Activated naive CD4-positive, alpha-beta T cell treated with Interleukin-2 at 50 U/mL for 16 hours (primary cell): ENCODE data around the gene PDCD7.

ENCODE experiments used
- DNase-seq: peaks from one replicate; pipeline ENCODE4 v3.0.0-alpha.2; 2020

PDCD7 gene

DNA sequence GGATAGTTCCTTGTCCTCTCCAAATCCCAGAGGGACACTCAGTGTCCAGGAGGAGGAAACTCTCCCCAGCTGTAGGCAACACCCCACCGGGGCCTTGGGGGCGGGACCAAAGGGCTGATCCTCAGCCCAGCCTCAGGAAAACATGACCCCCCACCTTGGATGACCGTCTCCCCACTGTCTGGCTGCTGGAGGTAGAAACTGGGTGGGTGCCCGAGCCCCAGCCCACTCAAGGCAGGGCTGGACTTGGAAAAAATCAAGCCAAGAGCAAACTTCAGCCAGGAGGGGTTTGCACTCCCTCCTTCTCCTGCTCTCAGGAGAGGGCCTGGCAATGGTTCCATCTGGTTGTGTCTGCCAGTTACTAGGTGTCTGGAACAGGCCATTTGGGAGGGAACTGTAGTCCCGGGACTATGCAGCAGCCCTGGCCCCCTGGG lies 62.2 kb downstream of the PDCD7 start:
- no peak for DNase-seq

DNA sequence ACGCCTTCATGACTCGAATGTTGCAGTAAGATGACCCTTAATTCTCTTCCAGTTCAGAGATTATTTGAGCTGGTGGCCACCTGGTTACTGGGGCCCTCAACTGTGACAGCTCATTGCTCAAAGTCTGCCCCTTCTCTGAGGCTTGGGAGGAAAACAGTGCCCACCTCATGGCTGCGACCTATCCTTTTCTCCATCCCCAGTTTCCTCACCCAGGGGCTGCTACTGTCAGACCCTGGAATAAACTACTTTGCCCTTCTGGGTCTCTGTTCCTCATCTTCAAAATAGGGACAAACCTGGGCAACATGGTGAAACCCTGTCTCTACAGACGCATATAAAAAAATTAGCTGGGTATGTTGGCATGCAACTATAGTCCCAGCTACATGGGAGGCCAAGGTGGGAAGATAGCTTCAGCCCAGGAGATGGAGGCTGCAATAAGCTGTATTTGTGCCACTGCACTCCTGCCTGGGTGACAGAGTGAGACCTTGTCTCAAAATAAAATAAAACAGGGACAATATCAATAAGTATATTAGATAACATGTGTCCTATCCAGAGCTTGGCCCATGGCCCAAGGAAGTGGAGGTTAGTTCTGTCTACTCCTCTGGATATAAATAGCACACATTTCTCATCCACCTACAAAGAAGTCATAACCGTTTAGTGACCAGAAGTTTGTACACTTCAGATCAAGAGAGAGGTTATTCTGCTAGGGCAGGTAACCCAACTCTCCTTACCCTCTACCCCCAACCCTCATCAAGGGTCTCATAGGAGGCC lies 63.6 kb downstream of the PDCD7 start:
- no peak for DNase-seq

DNA sequence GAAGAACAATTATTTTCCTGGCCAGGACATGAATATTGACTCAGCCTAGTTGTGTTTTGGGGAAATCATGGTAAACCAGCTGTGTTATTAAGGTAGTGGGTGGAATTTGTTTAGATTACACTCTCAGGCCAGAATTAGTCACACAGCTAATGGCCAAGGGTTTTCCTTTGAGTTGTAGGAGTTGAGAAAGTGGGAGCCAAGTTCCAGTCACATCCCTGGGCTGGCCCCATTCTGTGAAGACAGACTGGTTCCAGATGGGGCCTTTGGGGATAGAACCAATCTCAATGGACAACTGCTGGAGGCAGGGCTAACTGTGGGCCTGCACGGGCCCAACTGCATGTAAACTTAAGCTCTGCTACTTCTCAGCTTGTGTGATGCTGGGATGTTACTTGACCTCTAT lies 64.4 kb downstream of the PDCD7 start:
- no peak for DNase-seq

DNA sequence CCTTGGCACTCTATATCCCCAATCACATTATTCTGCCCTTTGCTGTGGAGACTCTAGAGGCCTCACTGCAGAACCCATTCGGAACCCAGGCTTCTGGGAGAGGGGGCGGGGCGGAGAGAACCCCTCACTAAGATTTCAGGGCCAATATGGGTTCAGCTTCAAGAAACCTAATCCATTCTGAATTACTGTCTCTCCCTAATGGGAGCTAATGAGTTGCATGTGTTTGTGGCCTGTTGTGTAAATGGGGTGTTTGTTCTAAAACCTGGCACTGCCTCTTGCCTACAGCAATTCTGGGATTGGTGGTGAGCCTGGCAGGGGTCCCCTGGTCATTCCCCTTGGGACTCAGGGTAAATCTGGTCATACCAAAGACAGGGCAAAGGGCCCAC lies 65.2 kb downstream of the PDCD7 start:
- DNase-seq, result no peak

DNA sequence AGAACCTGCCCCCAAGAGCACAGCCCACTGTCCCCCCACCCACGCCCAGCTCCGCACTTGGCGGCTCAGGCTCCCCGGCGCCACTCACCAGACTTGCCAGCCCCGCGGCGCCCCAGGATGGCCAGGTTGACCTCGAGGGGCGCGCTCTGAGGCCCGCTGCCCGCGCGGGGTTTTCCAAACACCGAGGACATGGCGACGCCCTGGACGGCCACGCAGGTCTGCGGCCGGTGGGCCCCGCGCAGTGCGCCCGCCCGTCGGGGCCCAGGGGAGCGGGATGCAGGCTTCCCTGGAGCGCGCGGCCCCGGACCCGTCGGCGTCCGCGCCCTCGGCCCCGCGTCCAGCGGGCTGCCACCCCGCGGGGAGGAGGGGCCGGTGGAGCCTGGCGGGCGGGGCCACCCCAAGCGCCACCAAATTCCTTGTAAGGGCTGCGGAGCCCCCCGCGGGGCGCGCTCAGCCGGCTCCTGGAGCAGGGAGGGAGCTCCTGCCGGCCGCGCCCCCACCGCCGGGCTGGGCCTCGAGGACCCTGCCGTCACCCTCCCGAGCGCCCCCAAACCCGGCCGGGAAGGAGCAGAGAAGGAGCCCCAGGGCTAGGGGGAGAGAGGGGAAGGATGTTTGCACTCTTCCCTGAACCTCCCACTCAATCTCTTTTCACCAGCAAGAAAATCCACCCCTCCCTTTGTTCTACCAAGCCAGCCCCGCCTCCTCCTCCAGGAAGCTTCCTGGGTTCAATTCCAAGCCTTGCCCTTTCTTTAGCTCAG lies 65.8 kb downstream of the PDCD7 start, which contains the start of gene RASL12:
TSS of gene RASL12 (minus strand) at position 347 of the 758 bp plus-strand sequence. CDS start at position 191, 156 bp downstream.
- no peak for DNase-seq
